BLaER1 treated with 17β-estradiol and CSF1 and Interleukin-3, amounts not matched to agents 10 nM and 100 nM (cell line): ENCODE measurements around the gene HMGCS1.
A peak's percentile ranks its signal among the peaks of the same experiment; 100 is the strongest.

Source experiments
- H3K27ac ChIP-seq, 11 experiments: shearing (Covaris generic); formaldehyde crosslinking; 2 replicates each; pipeline ENCODE4 v1.8.1; 2022
- H3K27me3 ChIP-seq, 11 experiments: shearing (Covaris generic); formaldehyde crosslinking; 2 replicates each; pipeline ENCODE4 v1.8.1; 2022
- H3K36me3 ChIP-seq, 11 experiments: shearing (Covaris generic); formaldehyde crosslinking; 2 replicates each; pipeline ENCODE4 v1.8.1; 2022
- H3K4me1 ChIP-seq, 10 experiments: shearing (Covaris generic); formaldehyde crosslinking; 2 replicates each; pipeline ENCODE4 v1.8.1; 2022
- H3K4me2 ChIP-seq, 11 experiments: shearing (Covaris generic); formaldehyde crosslinking; 2 replicates each; pipeline ENCODE4 v1.8.1; 2022
- H3K4me3 ChIP-seq, 10 experiments: shearing (Covaris generic); formaldehyde crosslinking; 2 replicates each; pipeline ENCODE4 v1.8.1; 2022
- H3K9ac ChIP-seq, 11 experiments: shearing (Covaris generic); formaldehyde crosslinking; 2 replicates each; pipeline ENCODE4 v1.8.1; 2022
- H3K9me3 ChIP-seq, 11 experiments: shearing (Covaris generic); formaldehyde crosslinking; replicated peaks in 1 of 11; 2 replicates each; pipeline ENCODE4 v1.8.1; 2022
- H4K20me1 ChIP-seq, 11 experiments: shearing (Covaris generic); formaldehyde crosslinking; 2 replicates each; pipeline ENCODE4 v1.8.1; 2022
- Cebpa-rat ChIP-seq, 11 experiments: shearing (Covaris generic); IDR thresholded peaks; 2 replicates each; pipeline ENCODE4 v1.8.1; 2022

The HMGCS1 gene

DNA sequence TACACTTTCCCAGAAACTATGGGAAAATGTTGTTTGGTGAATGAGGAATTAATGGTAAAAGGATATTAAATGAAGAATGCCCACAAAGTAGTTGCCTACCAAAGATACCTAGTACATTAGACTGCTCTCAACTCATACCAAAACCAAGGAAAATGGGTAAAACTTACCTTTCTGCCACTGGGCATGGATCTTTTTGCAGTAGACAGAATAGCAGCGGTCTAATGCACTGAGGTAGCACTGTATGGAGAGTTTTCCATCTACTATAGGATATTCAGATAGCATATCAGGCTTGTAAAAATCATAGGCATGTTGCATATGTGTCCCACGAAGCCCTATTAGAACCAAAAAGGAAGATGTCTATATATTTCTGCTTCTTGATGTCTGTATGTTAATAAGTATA lies 16.4 kb downstream of the HMGCS1 start:
- Histone ChIP-seq H3K4me1 (peaks cover 0 to 16% (median 0%) of the 10 kb centered on the region in 10 experiments; a peak in 4 of 20 replicates), H3K27me3 (no peaks in the 10 kb centered on the region), H4K20me1 (peaks cover 0 to 40% (median 22%) of the 10 kb centered on the region in 11 experiments; a peak in 13 of 22 replicates), H3K4me2 (no peak overlapping the region), H3K4me3 (no peak overlapping the region), H3K36me3 (peaks cover 75 to 100% (median 95%) of the 10 kb centered on the region in 11 experiments), H3K9ac (no peak overlapping the region), H3K9me3 (no peaks in the 10 kb centered on the region), H3K27ac (no peak overlapping the region)
- no peak for TF ChIP-seq Cebpa-rat (IDR thresholded peaks at IDR 0.05)

DNA sequence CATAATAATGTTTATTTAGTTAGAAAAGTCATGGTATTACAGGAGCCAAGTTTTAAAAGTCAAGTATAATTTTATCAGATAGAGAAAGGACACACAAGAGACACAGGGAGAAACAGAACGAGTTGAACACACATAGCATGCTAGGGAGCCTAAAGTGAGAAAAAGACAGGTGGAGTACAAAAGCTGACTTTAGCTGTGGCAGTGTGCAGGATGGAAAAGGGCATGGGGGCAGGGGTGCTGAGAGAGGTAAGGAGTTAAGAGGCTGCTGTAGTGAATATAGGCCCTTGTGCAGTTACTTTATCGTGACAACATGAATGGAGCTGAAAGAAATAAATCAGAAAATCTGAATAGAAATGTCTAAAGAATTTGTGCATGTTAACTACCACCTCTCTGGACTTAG lies 18.0 kb downstream of the HMGCS1 start:
- peaks cover 0 to 23% (median 7%) of the 10 kb centered on the region in 11 experiments; a peak in 9 of 22 replicates for H4K20me1 ChIP-seq

DNA sequence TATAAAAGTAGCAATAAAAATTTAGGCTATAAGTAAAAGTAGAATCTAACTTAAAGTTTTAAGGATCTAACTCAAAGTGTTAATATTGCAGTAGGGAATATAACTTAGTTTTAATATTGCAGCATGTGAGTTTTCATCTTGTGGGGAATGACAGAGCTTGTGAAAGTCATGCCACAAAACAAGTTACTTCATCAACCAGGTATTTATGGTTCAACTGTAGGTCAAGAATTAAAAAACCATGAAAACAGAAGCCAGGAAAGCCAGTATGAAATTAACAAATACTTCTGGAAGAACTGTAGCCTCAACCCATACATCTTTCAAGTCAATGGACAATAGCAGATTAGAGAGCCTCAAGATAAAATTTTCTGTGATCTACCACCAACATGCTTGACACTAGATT lies 19.0 kb downstream of the HMGCS1 start:
- H3K9me3 ChIP-seq: no peaks in the 10 kb centered on the region
- no peak overlapping the region for H3K4me3 ChIP-seq
- H4K20me1 ChIP-seq: peaks cover 0 to 16% (median 0%) of the 10 kb centered on the region in 11 experiments; a peak in 4 of 22 replicates
- no peak overlapping the region for H3K9ac ChIP-seq
- no peak for TF ChIP-seq Cebpa-rat (IDR thresholded peaks at IDR 0.05)
- no peak overlapping the region for H3K27ac ChIP-seq
- peaks cover 0 to 15% (median 0%) of the 10 kb centered on the region in 10 experiments; a peak in 6 of 20 replicates for H3K4me1 ChIP-seq
- H3K27me3 ChIP-seq: no peaks in the 10 kb centered on the region
- H3K36me3 ChIP-seq: peaks cover 77 to 99% (median 92%) of the 10 kb centered on the region in 11 experiments
- H3K4me2 ChIP-seq: no peak overlapping the region

More for the DNA sequence above, 18.0 kb downstream of the HMGCS1 start:
- peaks cover 0 to 12% (median 0%) of the 10 kb centered on the region in 10 experiments; a peak in 6 of 20 replicates for H3K4me1 ChIP-seq
- no peak overlapping the region for H3K9ac ChIP-seq
- H3K4me3 ChIP-seq: no peak overlapping the region
- no peaks in the 10 kb centered on the region for H3K9me3 ChIP-seq
- peaks cover 82 to 99% (median 95%) of the 10 kb centered on the region in 11 experiments for H3K36me3 ChIP-seq
- H3K4me2 ChIP-seq: no peak overlapping the region
- no peaks in the 10 kb centered on the region for H3K27me3 ChIP-seq
- H3K27ac ChIP-seq: no peak overlapping the region
- no peak for TF ChIP-seq Cebpa-rat (IDR thresholded peaks at IDR 0.05)

DNA sequence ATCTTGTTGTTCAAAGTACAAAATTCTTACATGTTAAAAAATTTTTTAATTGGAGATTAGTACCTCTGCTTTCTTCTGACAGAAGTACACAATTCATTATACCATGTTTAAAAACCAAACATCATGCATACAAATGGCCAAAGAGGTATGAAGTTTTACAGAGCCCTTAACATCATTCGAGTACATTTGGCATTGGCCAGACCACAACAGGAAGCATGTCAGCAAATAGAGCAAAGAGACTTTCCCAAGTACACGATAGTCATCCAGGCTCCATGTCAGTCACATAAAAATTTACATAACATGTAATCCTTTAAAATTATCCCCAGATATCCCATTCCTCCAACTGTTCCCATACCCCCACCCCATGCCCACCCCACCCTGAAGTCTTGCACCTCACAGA lies 22.5 kb downstream of the HMGCS1 start:
- no peak overlapping the region for H3K27ac ChIP-seq
- no peak overlapping the region for H3K9ac ChIP-seq
- H3K36me3 ChIP-seq: peaks cover 66 to 99% (median 92%) of the 10 kb centered on the region in 11 experiments
- peak overlapping the region in 3 of 11 experiments; percentile 6 to 40 (median 10); a peak in 3 of 22 replicates for H3K4me2 ChIP-seq
- no peak for TF ChIP-seq Cebpa-rat (IDR thresholded peaks at IDR 0.05)
- H3K4me3 ChIP-seq: no peak overlapping the region
- H3K4me1 ChIP-seq: peaks cover 0 to 23% (median 0%) of the 10 kb centered on the region in 10 experiments; a peak in 6 of 20 replicates
- no peaks in the 10 kb centered on the region for H3K27me3 ChIP-seq
- no peaks in the 10 kb centered on the region for H3K9me3 ChIP-seq
- no peaks in the 10 kb centered on the region; a peak in 2 of 22 replicates for H4K20me1 ChIP-seq

DNA sequence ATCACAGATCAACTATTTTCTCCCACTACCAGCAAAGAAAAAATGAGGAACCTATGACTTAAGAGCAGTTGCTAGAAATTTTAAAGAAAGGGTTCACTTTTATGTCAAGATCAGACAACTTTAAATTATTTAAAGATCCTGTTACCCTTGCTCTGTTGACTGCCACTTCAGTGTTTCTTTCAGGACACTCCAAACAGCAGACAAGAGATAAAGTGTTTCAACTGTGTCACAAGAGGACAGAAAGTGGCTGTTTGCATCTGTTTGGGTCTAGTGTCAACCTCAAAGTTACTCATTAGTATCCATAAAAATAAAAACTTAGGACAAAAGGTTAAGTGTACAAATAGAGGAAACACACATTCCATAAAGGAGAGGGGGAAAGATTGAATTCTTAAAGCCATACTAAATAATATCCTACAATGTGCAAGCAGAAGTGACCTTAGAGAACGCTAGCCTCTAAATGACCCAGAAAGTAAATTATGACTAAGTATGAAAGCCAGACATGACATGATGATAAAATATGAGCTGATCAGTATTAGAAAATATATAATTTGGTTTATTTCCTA lies 24.9 kb downstream of the HMGCS1 start:
- Histone ChIP-seq H3K36me3 (peaks cover 42 to 77% (median 72%) of the 10 kb centered on the region in 11 experiments), H3K9me3 (no peaks in the 10 kb centered on the region), H4K20me1 (no peaks in the 10 kb centered on the region), H3K27ac (no peak overlapping the region), H3K4me2 (no peak overlapping the region), H3K4me3 (no peak overlapping the region), H3K4me1 (peaks cover 0 to 23% (median 0%) of the 10 kb centered on the region in 10 experiments; a peak in 6 of 20 replicates), H3K9ac (no peak overlapping the region), H3K27me3 (no peaks in the 10 kb centered on the region)
- no peak for TF ChIP-seq Cebpa-rat (IDR thresholded peaks at IDR 0.05)

DNA sequence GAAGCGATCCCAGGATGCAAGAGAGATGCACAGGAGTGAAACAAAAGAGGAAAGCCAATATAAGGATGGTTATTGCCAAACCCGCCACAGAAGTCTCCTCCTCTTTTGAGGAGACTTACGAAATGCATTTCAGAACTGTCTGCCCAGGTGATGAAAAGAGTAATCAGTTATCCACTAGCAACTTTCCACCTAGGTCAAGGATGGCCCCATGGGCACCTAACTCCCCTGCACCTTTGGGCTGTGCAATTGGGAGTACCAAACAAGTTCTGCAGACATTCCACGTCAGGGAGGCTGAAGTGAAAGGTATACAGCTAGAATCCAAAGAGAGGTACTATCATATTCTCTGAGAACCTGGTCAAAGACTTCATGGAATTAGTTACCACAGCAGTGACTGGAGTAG lies 25.7 kb downstream of the HMGCS1 start:
- Histone ChIP-seq H3K9me3 (no peaks in the 10 kb centered on the region), H3K27me3 (no peaks in the 10 kb centered on the region), H3K9ac (no peak overlapping the region), H3K4me3 (no peak overlapping the region), H3K27ac (no peak overlapping the region), H3K4me1 (peaks cover 0 to 23% (median 0%) of the 10 kb centered on the region in 10 experiments; a peak in 6 of 20 replicates), H3K4me2 (no peak overlapping the region), H4K20me1 (no peaks in the 10 kb centered on the region), H3K36me3 (peaks cover 34 to 68% (median 63%) of the 10 kb centered on the region in 11 experiments)
- TF ChIP-seq Cebpa-rat (IDR thresholded peaks at IDR 0.05): no peak

DNA sequence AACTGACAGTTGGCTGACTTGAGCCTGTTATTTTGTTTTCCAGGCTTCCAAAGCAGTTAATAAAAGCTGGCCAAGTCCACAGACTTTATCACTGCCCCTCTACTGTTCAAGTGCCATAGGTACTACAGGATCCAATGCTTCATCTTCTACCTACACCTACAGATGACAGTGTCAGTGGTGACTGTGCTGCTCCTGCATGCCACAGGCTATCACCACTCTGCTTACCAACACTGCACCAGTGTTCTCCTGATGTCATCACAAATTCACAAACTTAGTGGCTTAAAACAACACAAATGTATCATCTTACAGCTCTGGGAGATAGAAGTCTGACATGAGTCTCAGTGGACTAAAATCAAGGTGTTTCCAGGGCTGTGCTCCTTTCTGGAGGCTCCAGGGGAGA lies 26.6 kb downstream of the HMGCS1 start:
- H3K36me3 ChIP-seq: peaks cover 25 to 59% (median 55%) of the 10 kb centered on the region in 11 experiments
- no peak for TF ChIP-seq Cebpa-rat (IDR thresholded peaks at IDR 0.05)
- no peak overlapping the region for H3K4me2 ChIP-seq
- no peak overlapping the region for H3K9ac ChIP-seq
- no peak overlapping the region for H3K27ac ChIP-seq
- no peak overlapping the region for H3K4me3 ChIP-seq
- peaks cover 0 to 23% (median 0%) of the 10 kb centered on the region in 10 experiments; a peak in 6 of 20 replicates for H3K4me1 ChIP-seq
- H4K20me1 ChIP-seq: no peaks in the 10 kb centered on the region
- no peaks in the 10 kb centered on the region for H3K9me3 ChIP-seq
- no peaks in the 10 kb centered on the region for H3K27me3 ChIP-seq

DNA sequence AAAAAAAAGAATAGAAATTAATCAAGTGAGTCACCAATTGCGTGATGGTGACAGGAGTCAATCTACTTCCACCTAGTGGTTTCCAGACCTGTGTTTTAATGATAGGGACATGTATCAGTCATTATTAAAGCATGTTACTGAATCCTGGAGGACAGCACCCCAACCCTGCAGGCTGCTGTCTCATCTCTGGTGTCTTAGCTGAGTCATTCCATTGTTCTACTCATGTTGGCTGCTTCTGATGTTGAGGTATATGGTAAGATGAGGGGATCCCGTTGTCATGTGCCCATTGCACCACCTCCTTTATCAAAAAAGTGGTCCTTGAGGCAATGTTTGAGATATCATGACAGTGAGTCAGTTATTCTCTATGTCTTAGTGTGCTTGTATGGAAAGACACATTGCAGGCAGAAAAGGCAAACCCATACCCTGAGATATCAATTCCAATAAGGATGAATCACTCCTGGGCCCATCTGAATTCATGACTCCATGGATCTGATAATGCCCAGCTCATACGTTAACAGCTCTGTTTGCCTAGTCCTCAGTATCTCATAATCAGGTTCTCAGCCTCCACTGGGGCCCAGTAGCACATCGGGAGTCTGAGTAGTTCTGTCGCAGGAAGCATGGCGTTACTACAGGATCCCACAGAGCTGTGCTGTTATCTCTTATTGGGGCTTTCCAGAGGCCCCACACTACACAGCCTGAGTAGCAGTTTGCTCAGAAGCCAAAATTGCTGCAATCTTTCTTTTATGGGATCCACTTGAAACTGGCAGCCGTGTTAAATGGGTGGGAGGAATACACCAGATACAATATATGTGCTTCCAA lies 31.2 kb downstream of the HMGCS1 start:
- Histone ChIP-seq H4K20me1 (no peaks in the 10 kb centered on the region), H3K27ac (no peak overlapping the region)

DNA sequence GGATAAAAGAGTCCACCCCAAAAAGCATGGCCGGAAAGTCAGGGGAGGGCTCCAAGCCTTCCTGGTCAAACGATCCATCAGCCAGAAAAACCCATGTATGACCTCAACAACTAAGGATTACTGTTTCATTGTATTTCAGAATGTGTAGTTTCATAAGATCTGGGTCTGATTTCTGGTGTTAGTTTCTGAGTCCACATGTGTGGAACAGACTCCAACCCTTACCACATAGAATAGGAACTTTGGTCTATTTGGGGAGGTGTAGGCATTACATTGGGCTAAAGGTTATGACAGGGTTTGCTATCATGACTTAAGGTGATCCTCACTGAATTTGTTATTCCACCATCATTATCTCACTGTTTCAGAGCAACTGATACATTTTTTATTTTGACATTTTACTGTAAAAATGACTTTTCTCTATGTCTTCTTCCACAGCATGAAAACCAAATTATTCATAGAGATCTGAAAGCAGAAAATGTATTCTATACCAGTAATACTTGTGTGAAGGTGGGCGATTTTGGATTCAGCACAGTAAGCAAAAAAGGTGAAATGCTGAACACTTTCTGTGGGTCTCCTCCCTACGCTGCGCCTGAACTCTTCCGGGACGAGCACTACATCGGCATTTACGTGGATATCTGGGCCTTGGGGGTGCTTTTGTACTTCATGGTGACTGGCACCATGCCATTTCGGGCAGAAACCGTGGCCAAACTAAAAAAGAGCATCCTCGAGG lies 33.5 kb downstream of the HMGCS1 start:
- H4K20me1 ChIP-seq: no peaks in the 10 kb centered on the region
- no peak for TF ChIP-seq Cebpa-rat (IDR thresholded peaks at IDR 0.05)
- 0 out of 22 replicates have a peak, but pooled peaks cover 0 to 2% (median 0%) of the 10 kb centered on the region in 11 experiments for H3K36me3 ChIP-seq
- H3K27ac ChIP-seq: no peak overlapping the region
- H3K4me3 ChIP-seq: no peak overlapping the region
- H3K27me3 ChIP-seq: no peaks in the 10 kb centered on the region
- H3K4me2 ChIP-seq: no peak overlapping the region
- no peak overlapping the region for H3K9ac ChIP-seq
- 0 out of 22 replicates have a peak, but pooled peaks cover 0 to 3% (median 0%) of the 10 kb centered on the region in 11 experiments for H3K9me3 ChIP-seq
- no peaks in the 10 kb centered on the region for H3K4me1 ChIP-seq

More for the DNA sequence above, 31.2 kb downstream of the HMGCS1 start:
- peaks cover 9 to 21% (median 14%) of the 10 kb centered on the region in 11 experiments for H3K36me3 ChIP-seq
- no peak overlapping the region for H3K9ac ChIP-seq
- no peak overlapping the region for H3K4me2 ChIP-seq
- no peaks in the 10 kb centered on the region for H3K9me3 ChIP-seq
- no peak overlapping the region for H3K4me3 ChIP-seq
- no peak for TF ChIP-seq Cebpa-rat (IDR thresholded peaks at IDR 0.05)
- no peaks in the 10 kb centered on the region for H3K4me1 ChIP-seq
- H3K27me3 ChIP-seq: no peaks in the 10 kb centered on the region
